IMR-90 (cell line): Measurements from ENCODE around the gene USP4. TPM values are rescaled to one million over a fixed set of nuclear protein-coding genes. Genes with fewer than 3 reads are reported as not detected.
A peak's percentile ranks its signal among the peaks of the same experiment; 100 is the strongest.

Experiments
- ATAC-seq: fragments of 200-7000 bp; cut with Tn5 transposase; 2 replicates; pipeline ENCODE4 v1.9.1; 2020; ENCODE audit warnings: low read depth, mild to moderate bottlenecking, moderate library complexity
- BruUV-seq: library from RNA; stranded (reverse); fragments of 400-500 nt; replicated peaks from 2 replicates; lab custom pipeline; 2021; lab: Mats Ljungman, UMichigan
- CTCF ChIA-PET: fragments of 300-600 bp; formaldehyde crosslinking; extraction: SDS; loops from one replicate; lab custom pipeline; 2021; ENCODE audit warnings: antibody characterized with exemption; lab: Yijun Ruan, JAX
- POLR2A ChIA-PET: fragments of 300-600 bp; sonication (Branson Sonifier 250); formaldehyde crosslinking; loops from one replicate; lab custom pipeline; 2022; ENCODE audit warnings: antibody characterized with exemption; ENCODE audit not compliant: unreplicated experiment; lab: Charles Lee
- DNase-seq: peaks from one replicate; pipeline ENCODE4 v3.0.0; 2013
- H2AFZ ChIP-seq: replicated peaks from 2 replicates; pipeline ENCODE3; 2013; ENCODE audit warnings: low read length, mild to moderate bottlenecking; ENCODE audit not compliant: poor library complexity
- H2AK5ac ChIP-seq: 2 replicates; pipeline ENCODE4 v1.6.1; 2013; ENCODE audit warnings: low read depth, low read length, inconsistent platforms
- H2AK9ac ChIP-seq: replicated peaks from 2 replicates; pipeline ENCODE3; 2013; ENCODE audit warnings: mild to moderate bottlenecking, low read depth, low read length, moderate library complexity; ENCODE audit not compliant: poor library complexity
- H2BK120ac ChIP-seq: 2 replicates; pipeline ENCODE4 v1.6.1; 2013; ENCODE audit warnings: low read depth, low read length, inconsistent platforms
- H2BK15ac ChIP-seq: 3 replicates; pipeline ENCODE4 v1.6.1; 2013; ENCODE audit warnings: low read depth, low read length, inconsistent platforms
- H2BK20ac ChIP-seq: 2 replicates; pipeline ENCODE4 v1.6.1; 2013; ENCODE audit warnings: low read depth, mild to moderate bottlenecking, inconsistent platforms, low read length, moderate library complexity
- H2BK5ac ChIP-seq: 2 replicates; pipeline ENCODE4 v1.6.1; 2013; ENCODE audit warnings: mild to moderate bottlenecking, low read depth, low read length, inconsistent platforms; ENCODE audit not compliant: poor library complexity, severe bottlenecking
- H3K14ac ChIP-seq: replicated peaks from 2 replicates; pipeline ENCODE4 v1.6.1; 2013; ENCODE audit warnings: low read depth, low read length, inconsistent platforms
- H3K18ac ChIP-seq: 2 replicates; pipeline ENCODE4 v1.6.1; 2013; ENCODE audit warnings: low read depth, low read length, control low read depth
- H3K23ac ChIP-seq: 2 replicates; pipeline ENCODE4 v1.6.1; 2013; ENCODE audit warnings: low read depth, low read length, inconsistent platforms
- H3K27ac ChIP-seq: 2 replicates; pipeline ENCODE4 v1.5.1; 2013; ENCODE audit warnings: mild to moderate bottlenecking, control low read depth, low read length; ENCODE audit not compliant: insufficient read depth
- H3K27me3 ChIP-seq: 2 replicates; pipeline ENCODE4 v1.6.1; 2013; ENCODE audit warnings: low read length; ENCODE audit not compliant: control insufficient read depth, insufficient read depth
- H3K36me3 ChIP-seq: 2 replicates; pipeline ENCODE4 v1.6.1; 2013; ENCODE audit warnings: low read length, mixed read lengths; ENCODE audit not compliant: control insufficient read depth, insufficient read depth
- H3K4ac ChIP-seq: 2 replicates; pipeline ENCODE4 v1.6.1; 2013; ENCODE audit warnings: low read depth, low read length, inconsistent platforms
- H3K4me1 ChIP-seq: 2 replicates; pipeline ENCODE4 v1.6.1; 2013; ENCODE audit warnings: low read length, mixed read lengths; ENCODE audit not compliant: control insufficient read depth, insufficient read depth
- H3K4me2 ChIP-seq: 2 replicates; pipeline ENCODE4 v1.6.1; 2013; ENCODE audit warnings: low read depth, mild to moderate bottlenecking, control low read depth, low read length, moderate library complexity
- H3K4me3 ChIP-seq: 2 replicates; pipeline ENCODE4 v1.5.1; 2013; ENCODE audit warnings: low read depth, mild to moderate bottlenecking, control low read depth, low read length, moderate library complexity; ENCODE audit not compliant: insufficient read depth
- H3K56ac ChIP-seq: 2 replicates; pipeline ENCODE4 v1.6.1; 2013; ENCODE audit warnings: low read length, inconsistent platforms; ENCODE audit not compliant: insufficient read depth; ENCODE audit errors: extremely low read depth
- H3K79me1 ChIP-seq, 2 experiments: 2 replicates each; pipeline ENCODE4 v1.6.1; 2013; ENCODE audit warnings: low read length in 2 of 2, inconsistent platforms in 1 of 2, low read depth in 1 of 2
- H3K9ac ChIP-seq: 2 replicates; pipeline ENCODE4 v1.6.1; 2013; ENCODE audit warnings: low read depth, low read length, control low read depth
- H3K9me1 ChIP-seq: 2 replicates; pipeline ENCODE4 v1.6.1; 2013; ENCODE audit warnings: low read length, inconsistent platforms; ENCODE audit not compliant: insufficient read depth
- H3K9me3 ChIP-seq: 2 replicates; pipeline ENCODE4 v1.6.1; 2013; ENCODE audit warnings: low read length; ENCODE audit not compliant: control insufficient read depth, insufficient read depth
- H4K20me1 ChIP-seq: 2 replicates; pipeline ENCODE4 v1.6.1; 2013; ENCODE audit warnings: low read length, inconsistent platforms; ENCODE audit not compliant: insufficient read depth
- H4K5ac ChIP-seq: 2 replicates; pipeline ENCODE4 v1.6.1; 2013; ENCODE audit warnings: mild to moderate bottlenecking, low read depth, low read length, control low read depth
- H4K8ac ChIP-seq, 2 experiments: 2 replicates each; pipeline ENCODE4 v1.6.1; 2013; ENCODE audit warnings: low read depth in 2 of 2, low read length in 2 of 2, control low read depth in 1 of 2, inconsistent platforms in 1 of 2
- H4K91ac ChIP-seq: 2 replicates; pipeline ENCODE4 v1.6.1; 2013; ENCODE audit warnings: low read depth, low read length, inconsistent platforms; ENCODE audit not compliant: insufficient read depth
- MAFK ChIP-seq: IDR thresholded peaks from 2 replicates; pipeline ENCODE4 v1.6.1; 2012; ENCODE audit warnings: low read depth, low read length, improper control_type of control experiment
- MAZ ChIP-seq: IDR thresholded peaks from 2 replicates; pipeline ENCODE4 v1.6.1; 2012; ENCODE audit warnings: low read depth, mild to moderate bottlenecking, low read length, improper control_type of control experiment, moderate library complexity, borderline replicate concordance
- RAD21 ChIP-seq: IDR thresholded peaks from 2 replicates; pipeline ENCODE4 v1.6.1; 2012; ENCODE audit warnings: low read length, improper control_type of control experiment
- WGBS, 2 experiments: methylation state at CpG; one replicate each; pipeline versions ENCODE4 v1.1.5 to v1.1.7; 2013; ENCODE audit warnings: missing lambda C conversion rate in 2 of 2; ENCODE audit not compliant: insufficient read length in 1 of 2; ENCODE audit errors: extremely low coverage in 2 of 2; 5-methylcytosine and 5-hydroxymethylcytosine counted together
- dilution Hi-C: fragments of 300-500 bp; cut with HindIII; formaldehyde crosslinking; loops from one replicate; pipeline ENCODE4 v1.14.3; 2018; ENCODE audit warnings: low sequenced_read_pairs; ENCODE audit not compliant: unreplicated experiment
- in situ Hi-C: fragments of 300-500 bp; cut with MboI; formaldehyde crosslinking; loops from 3 replicates; pipeline ENCODE4 v1.14.3; 2019; ENCODE audit warnings: low sequenced_read_pairs, inconsistent platforms, mixed read lengths
- intact Hi-C: fragments of 100-400 bp; cut with micrococcal nuclease; formaldehyde crosslinking; loops from 2 replicates; pipeline ENCODE4 v1.10.0; 2022
- polyA plus RNA-seq, 3 experiments: library from polyadenylated mRNA; depleted of rRNA; stranded (reverse); fragments of >200 nt; gene quantifications; 2 replicates each; pipeline ENCODE4 v1.2.3, GENCODE V29; 2012; ENCODE audit warnings: low replicate concordance in 1 of 3
- total RNA-seq: library from RNA; depleted of rRNA; stranded (reverse); fragments of >200 nt; gene quantifications from 2 replicates; pipeline ENCODE4 v1.2.3, GENCODE V29; 2012

Gene USP4
- total and polyA plus RNA-seq, 2 of the 4 experiments (the other 2 are of a cell fraction): 29.9 to 42.3 TPM

- CTCF ChIA-PET: no interaction called here
- ATAC-seq (no peak), DNase-seq (no peak)
- no peak overlapping the region for H2BK20ac ChIP-seq
- H3K18ac ChIP-seq: no peak overlapping the region
- no peaks in the 10 kb centered on the region for H3K9me1 ChIP-seq
- no peak overlapping the region for H2AK5ac ChIP-seq
- H4K91ac ChIP-seq: no peak overlapping the region
- no peaks in the 10 kb centered on the region for H3K27me3 ChIP-seq
- in situ Hi-C loops (no loop called here), intact Hi-C loops (no loop called here), dilution Hi-C loops (no loop called here)
- no peak overlapping the region for H3K4ac ChIP-seq
- BruUV-seq: no TSS peak
- no peak overlapping the region for H3K56ac ChIP-seq
- no peak overlapping the region for H2BK120ac ChIP-seq
- H4K5ac ChIP-seq: no peak overlapping the region
- no peaks in the 10 kb centered on the region for H3K9me3 ChIP-seq
- POLR2A ChIA-PET: no interaction called here
- no peak overlapping the region for H2BK5ac ChIP-seq
- no peak overlapping the region for H3K23ac ChIP-seq
- H4K8ac ChIP-seq: no peak overlapping the region
- peaks cover 11% of the 10 kb centered on the region for H3K4me1 ChIP-seq
- peaks cover 0 to 8% of the 10 kb centered on the region in 2 experiments; a peak in 2 of 4 replicates for H3K79me1 ChIP-seq
- peak; percentile 82 for TF ChIP-seq MAFK
- TF ChIP-seq MAZ: no peak
- TF ChIP-seq RAD21: no peak
- WGBS, 2 experiments: no CpG with 5 or more reads among the region's 11 CpGs
- no peak overlapping the region for H3K9ac ChIP-seq
- no peak overlapping the region for H3K14ac ChIP-seq
- no peak overlapping the region for H3K4me3 ChIP-seq
- no peak overlapping the region for H2AFZ ChIP-seq
- no peak overlapping the region for H2AK9ac ChIP-seq
- no peak overlapping the region for H2BK15ac ChIP-seq
- no peaks in the 10 kb centered on the region for H4K20me1 ChIP-seq
- no peak overlapping the region for H3K27ac ChIP-seq
- peaks cover 14% of the 10 kb centered on the region for H3K36me3 ChIP-seq
- no peak overlapping the region for H3K4me2 ChIP-seq
Observed at GRCh38 chr3:49273825-49274532, 65.9 kb downstream of the USP4 start.
